ENCODE measurements around the gene DIS3L2. TPM values are rescaled to one million over a fixed set of nuclear protein-coding genes. Genes with fewer than 3 reads are reported as not detected.
"Not testable (repeated sequence)": the region's sequence is repeated elsewhere in the genome, so short reads cannot be mapped to it uniquely, and the experiment has no call there.

DIS3L2 gene
- total and polyA plus RNA-seq, 7 donors, result 10.7 to 20.8 (median 16.0) TPM

GRCh38 chr2:232369126-232369951, 407.8 kb downstream of the DIS3L2 start:
- Histone ChIP-seq H3K4me1 (no peaks in the 10 kb centered on the region), H3K27me3 (ENCODE audit: insufficient read depth in 3 of 3, low read length in 2 of 3) (no peaks in the 10 kb centered on the region), H3K9me3 (no peaks in the 10 kb centered on the region), H3K36me3 (ENCODE audit: insufficient read depth in 1 of 2, low read depth in 1 of 2) (no peaks in the 10 kb centered on the region), H3K4me3 (no peak overlapping the region), H3K27ac (no peak overlapping the region)
- intact Hi-C loops (cut with DNase I), result no loop called here
- DNase-seq, result no peak
- TF ChIP-seq, protein P1, sequence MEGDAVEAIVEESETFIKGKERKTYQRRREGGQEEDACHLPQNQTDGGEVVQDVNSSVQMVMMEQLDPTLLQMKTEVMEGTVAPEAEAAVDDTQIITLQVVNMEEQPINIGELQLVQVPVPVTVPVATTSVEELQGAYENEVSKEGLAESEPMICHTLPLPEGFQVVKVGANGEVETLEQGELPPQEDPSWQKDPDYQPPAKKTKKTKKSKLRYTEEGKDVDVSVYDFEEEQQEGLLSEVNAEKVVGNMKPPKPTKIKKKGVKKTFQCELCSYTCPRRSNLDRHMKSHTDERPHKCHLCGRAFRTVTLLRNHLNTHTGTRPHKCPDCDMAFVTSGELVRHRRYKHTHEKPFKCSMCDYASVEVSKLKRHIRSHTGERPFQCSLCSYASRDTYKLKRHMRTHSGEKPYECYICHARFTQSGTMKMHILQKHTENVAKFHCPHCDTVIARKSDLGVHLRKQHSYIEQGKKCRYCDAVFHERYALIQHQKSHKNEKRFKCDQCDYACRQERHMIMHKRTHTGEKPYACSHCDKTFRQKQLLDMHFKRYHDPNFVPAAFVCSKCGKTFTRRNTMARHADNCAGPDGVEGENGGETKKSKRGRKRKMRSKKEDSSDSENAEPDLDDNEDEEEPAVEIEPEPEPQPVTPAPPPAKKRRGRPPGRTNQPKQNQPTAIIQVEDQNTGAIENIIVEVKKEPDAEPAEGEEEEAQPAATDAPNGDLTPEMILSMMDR (IDR thresholded peaks at IDR 0.05), result no peak
- WGBS, 3 donors, result 68 to 85% (median 71%) methylated on average over 13 to 15 of the region's 15 CpGs
- no peak for ATAC-seq

DNA sequence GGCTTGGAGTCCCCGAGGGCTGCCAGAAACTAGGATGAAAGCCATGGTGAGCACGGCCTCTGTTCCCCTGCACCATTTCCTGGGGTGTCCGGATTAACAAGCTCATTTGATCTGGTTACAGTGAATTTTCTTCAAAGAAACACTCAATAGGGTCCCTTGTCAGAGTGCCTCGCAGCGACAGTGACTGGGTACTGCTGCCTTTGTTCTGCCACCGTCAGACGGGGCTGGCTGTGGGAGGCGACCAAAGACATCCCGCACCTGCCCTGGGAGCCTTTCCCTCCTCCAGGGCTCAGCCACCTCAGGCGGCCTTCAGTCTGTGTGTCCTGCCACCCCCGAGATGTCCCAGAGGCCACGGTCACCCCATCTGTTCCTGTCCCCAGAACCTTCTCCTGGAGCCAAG, 408.5 kb downstream of the DIS3L2 start:
- intact Hi-C loops (cut with DNase I); H3K27me3 ChIP-seq (ENCODE audit: insufficient read depth in 3 of 3, low read length in 2 of 3); DNase-seq; H3K9me3 ChIP-seq; ATAC-seq; H3K36me3 ChIP-seq (ENCODE audit: insufficient read depth in 1 of 2, low read depth in 1 of 2); H3K4me3 ChIP-seq; H3K4me1 ChIP-seq; H3K27ac ChIP-seq: not testable (repeated sequence)
- 13 to 31% (median 20%) methylated on average over 7 to 9 of the region's 12 CpGs for WGBS, 3 donors

DNA sequence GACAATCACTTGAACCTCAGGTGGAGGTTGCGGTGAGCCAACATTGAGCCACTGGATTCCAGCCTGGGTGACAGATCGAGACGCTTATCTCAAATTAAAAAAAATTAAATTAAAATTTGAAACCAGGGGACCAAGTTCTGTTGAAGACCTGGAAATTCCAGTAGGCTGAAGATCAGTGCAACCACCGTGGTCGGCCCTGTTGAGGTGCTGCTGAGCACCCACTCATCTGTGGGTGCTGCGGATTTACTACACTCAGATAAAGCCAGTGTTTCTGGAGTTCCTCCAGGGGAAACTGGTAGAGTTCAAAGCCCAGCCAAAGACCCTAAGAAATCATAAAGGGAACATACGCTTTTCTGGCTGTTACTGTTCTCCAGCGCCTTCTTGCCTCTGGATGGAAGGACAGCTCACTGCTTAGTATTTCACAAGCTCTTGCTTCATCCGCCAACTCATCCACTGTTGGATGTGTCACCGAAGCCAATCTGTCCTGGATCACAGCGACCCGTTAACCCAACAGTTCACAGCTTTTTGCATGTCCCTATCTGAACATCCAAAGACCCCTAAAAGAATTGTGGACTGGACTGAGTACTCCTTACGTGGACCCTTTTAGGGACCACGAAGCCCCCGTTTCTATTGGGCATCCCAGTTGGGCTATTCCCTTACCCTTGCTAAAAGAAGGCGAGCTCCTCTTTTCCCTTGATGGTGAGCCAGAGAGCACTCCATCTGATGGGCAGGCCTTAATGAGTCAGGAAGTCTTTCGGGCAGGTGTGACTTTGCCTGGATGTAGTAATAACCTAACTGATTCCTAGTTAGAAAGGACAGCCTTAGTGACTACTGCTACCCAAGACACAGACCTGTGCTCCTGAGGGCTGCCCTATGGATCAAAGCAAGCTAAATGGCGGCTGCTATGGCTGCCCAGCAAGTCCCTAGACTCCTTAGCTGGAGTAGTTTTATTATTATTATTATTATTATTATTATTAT, 411.0 kb downstream of the DIS3L2 start:
- Histone ChIP-seq H3K9me3 (no peaks in the 10 kb centered on the region), H3K4me1 (no peaks in the 10 kb centered on the region), H3K27ac (no peak overlapping the region), H3K27me3 (ENCODE audit: insufficient read depth in 3 of 3, low read length in 2 of 3) (no peaks in the 10 kb centered on the region), H3K4me3 (no peak overlapping the region), H3K36me3 (ENCODE audit: insufficient read depth in 1 of 2, low read depth in 1 of 2) (no peaks in the 10 kb centered on the region)
- ATAC-seq (no peak), DNase-seq (no peak)
- TF ChIP-seq, protein P1 (IDR thresholded peaks at IDR 0.05), result no peak
- WGBS, 3 donors, result 90 to 94% (median 92%) methylated on average over 18 of the region's 18 CpGs
- intact Hi-C loops (cut with DNase I), result no loop called here

DNA sequence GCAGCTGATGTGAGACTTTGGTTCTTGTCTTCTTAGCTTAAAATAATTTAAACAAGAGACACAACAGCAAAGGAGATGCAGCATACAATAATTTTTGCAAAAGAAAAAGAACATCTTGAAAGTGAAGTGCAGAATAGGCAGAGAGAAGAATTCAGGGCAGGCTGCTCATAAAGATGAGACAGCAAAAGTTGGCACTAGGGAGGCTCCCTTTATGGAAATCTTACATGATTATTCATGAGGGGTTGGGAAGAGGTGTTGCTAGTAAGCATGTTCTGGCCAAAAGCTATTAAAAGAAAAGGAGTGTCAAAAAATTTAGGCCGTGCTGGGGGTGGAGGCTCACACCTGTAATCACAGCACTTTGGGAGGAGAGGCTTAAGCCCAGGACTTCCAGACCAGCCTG, 412.8 kb downstream of the DIS3L2 start:
- WGBS, 3 donors, result 85 to 90% (median 90%) methylated on average over 1 of the region's 1 CpG
- Histone ChIP-seq H3K27ac (no peak overlapping the region), H3K4me1 (no peaks in the 10 kb centered on the region), H3K9me3 (no peaks in the 10 kb centered on the region), H3K27me3 (ENCODE audit: insufficient read depth in 3 of 3, low read length in 2 of 3) (no peaks in the 10 kb centered on the region), H3K36me3 (ENCODE audit: insufficient read depth in 1 of 2, low read depth in 1 of 2) (no peaks in the 10 kb centered on the region), H3K4me3 (no peak overlapping the region)
- ATAC-seq (no peak), DNase-seq (no peak)
- TF ChIP-seq, protein P1 (IDR thresholded peaks at IDR 0.05), result no peak
- intact Hi-C loops (cut with DNase I), result no loop called here

- Histone ChIP-seq H3K9me3 (no peaks in the 10 kb centered on the region), H3K4me1 (no peaks in the 10 kb centered on the region), H3K27ac (no peak overlapping the region), H3K4me3 (no peak overlapping the region), H3K36me3 (ENCODE audit: insufficient read depth in 1 of 2, low read depth in 1 of 2) (no peaks in the 10 kb centered on the region), H3K27me3 (ENCODE audit: insufficient read depth in 3 of 3, low read length in 2 of 3) (peaks cover 0 to 2% (median 0%) of the 10 kb centered on the region in 3 donors)
- no peak for DNase-seq
- ATAC-seq, result no peak
- intact Hi-C loops (cut with DNase I), result no loop called here
- TF ChIP-seq, protein P1 (IDR thresholded peaks at IDR 0.05), result no peak
- 58 to 64% (median 61%) methylated on average over 12 of the region's 12 CpGs for WGBS, 3 donors
These were observed 413.7 kb downstream of the DIS3L2 start for GRCh38 chr2:232375164-232375563.
